ENCODE results near the gene RXYLT1. TPM values are rescaled to one million over a fixed set of nuclear protein-coding genes. Genes with fewer than 3 reads are reported as not detected.

Gene RXYLT1
- total RNA-seq, 2 donors from 2014 or later = 8.9 to 18.5 TPM

GRCh38 chr12:63843254-63843720 lies 63.6 kb downstream of the RXYLT1 start:
- TF ChIP-seq, protein P1, sequence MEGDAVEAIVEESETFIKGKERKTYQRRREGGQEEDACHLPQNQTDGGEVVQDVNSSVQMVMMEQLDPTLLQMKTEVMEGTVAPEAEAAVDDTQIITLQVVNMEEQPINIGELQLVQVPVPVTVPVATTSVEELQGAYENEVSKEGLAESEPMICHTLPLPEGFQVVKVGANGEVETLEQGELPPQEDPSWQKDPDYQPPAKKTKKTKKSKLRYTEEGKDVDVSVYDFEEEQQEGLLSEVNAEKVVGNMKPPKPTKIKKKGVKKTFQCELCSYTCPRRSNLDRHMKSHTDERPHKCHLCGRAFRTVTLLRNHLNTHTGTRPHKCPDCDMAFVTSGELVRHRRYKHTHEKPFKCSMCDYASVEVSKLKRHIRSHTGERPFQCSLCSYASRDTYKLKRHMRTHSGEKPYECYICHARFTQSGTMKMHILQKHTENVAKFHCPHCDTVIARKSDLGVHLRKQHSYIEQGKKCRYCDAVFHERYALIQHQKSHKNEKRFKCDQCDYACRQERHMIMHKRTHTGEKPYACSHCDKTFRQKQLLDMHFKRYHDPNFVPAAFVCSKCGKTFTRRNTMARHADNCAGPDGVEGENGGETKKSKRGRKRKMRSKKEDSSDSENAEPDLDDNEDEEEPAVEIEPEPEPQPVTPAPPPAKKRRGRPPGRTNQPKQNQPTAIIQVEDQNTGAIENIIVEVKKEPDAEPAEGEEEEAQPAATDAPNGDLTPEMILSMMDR (IDR thresholded peaks at IDR 0.05) = no peak
- Histone ChIP-seq H3K27ac (peak overlapping the region; percentile 91 to 94), H3K9me3 (no peaks in the 10 kb centered on the region), H3K4me3 (peak overlapping the region; percentile 95), H3K4me1 (ENCODE audit: control insufficient read depth in 1 of 2, low read depth in 2 of 2) (peaks cover 10 to 22% of the 10 kb centered on the region in 2 donors), H3K36me3 (no peaks in the 10 kb centered on the region), H3K27me3 (replicated peaks; ENCODE audit: insufficient read depth) (no peaks in the 10 kb centered on the region)
- ATAC-seq (ENCODE audit: insufficient number of reproducible peaks, low FRiP score, low read depth) (no peak), DNase-seq (ENCODE audit: low spot score) (no peak)

DNA sequence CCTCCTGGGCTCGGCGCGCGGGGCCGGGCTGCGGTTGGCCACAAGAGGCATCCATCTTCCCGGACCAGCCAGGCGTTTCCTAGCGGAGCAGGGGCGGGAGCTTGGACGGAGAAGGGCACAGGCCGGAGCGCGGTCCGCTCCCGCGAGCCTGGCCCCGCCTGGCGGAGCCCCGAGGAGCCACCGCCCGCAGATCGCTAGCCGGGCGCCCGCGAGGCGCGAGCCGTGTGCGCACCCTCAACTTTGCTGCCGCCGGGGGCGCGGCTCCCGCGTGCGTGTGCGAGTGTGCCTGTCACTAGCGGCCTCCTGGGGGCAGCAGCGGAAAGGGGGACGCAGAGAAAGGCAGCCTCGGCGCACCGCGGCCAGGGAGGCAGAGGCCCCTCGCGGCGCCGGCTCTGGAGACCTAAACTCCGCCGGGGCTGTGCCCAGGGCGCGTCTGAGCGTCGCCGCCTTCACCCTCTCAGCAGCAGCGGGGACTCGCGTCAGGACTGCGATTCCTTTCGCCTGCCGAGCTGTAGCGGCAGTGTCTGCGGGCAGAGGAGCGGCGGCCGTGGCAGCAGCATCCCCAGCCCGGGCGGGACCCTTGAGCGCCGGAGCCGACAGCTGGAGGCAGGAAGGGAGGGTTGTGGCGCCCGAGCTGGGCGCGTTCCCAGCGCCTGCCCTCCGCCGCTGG lies 64.1 kb downstream of the RXYLT1 start:
- DNase-seq (ENCODE audit: low spot score) (peak; percentile 51), ATAC-seq (ENCODE audit: insufficient number of reproducible peaks, low FRiP score, low read depth) (peak; percentile 86)
- H3K27me3 ChIP-seq (replicated peaks; ENCODE audit: insufficient read depth) = no peaks in the 10 kb centered on the region
- TF ChIP-seq, protein P1 (IDR thresholded peaks at IDR 0.05) = peak; percentile 88
- no peaks in the 10 kb centered on the region for H3K36me3 ChIP-seq
- H3K4me1 ChIP-seq (ENCODE audit: control insufficient read depth in 1 of 2, low read depth in 2 of 2) = peaks cover 10 to 25% of the 10 kb centered on the region in 2 donors
- no peaks in the 10 kb centered on the region for H3K9me3 ChIP-seq
- H3K27ac ChIP-seq = peak overlapping the region; percentile 91 to 94
- H3K4me3 ChIP-seq = peak overlapping the region; percentile 95

- Histone ChIP-seq H3K9me3 (no peaks in the 10 kb centered on the region), H3K27ac (peak within 1 kb of the TSS; percentile 91 to 94), H3K4me1 (ENCODE audit: control insufficient read depth in 1 of 2, low read depth in 2 of 2) (peaks cover 10 to 25% of the 10 kb centered on the region in 2 donors), H3K36me3 (no peaks in the 10 kb centered on the region), H3K4me3 (peak within 1 kb of the TSS; percentile 95), H3K27me3 (replicated peaks; ENCODE audit: insufficient read depth) (no peaks in the 10 kb centered on the region)
- peak; percentile 29 for DNase-seq (ENCODE audit: low spot score)
- TF ChIP-seq, protein P1 (IDR thresholded peaks at IDR 0.05) = no peak
- ATAC-seq (ENCODE audit: insufficient number of reproducible peaks, low FRiP score, low read depth) = peak; percentile 34
These were observed 65.0 kb downstream of the RXYLT1 start, which contains the start of gene SRGAP1 for GRCh38 chr12:63844391-63845341. Gene SRGAP1, plus strand, starts transcription at chr12:63844700. Its CDS starts 117 bp downstream, at chr12:63844817.

GRCh38 chr12:63845726-63846125 lies 66.0 kb downstream of the RXYLT1 start:
- Histone ChIP-seq H3K27ac (no peak overlapping the region), H3K36me3 (no peaks in the 10 kb centered on the region), H3K4me3 (peak overlapping the region; percentile 95), H3K4me1 (ENCODE audit: control insufficient read depth in 1 of 2, low read depth in 2 of 2) (peaks cover 10 to 25% of the 10 kb centered on the region in 2 donors), H3K27me3 (replicated peaks; ENCODE audit: insufficient read depth) (no peaks in the 10 kb centered on the region), H3K9me3 (no peaks in the 10 kb centered on the region)
- no peak for DNase-seq (ENCODE audit: low spot score)
- ATAC-seq (ENCODE audit: insufficient number of reproducible peaks, low FRiP score, low read depth) = no peak
- TF ChIP-seq, protein P1 (IDR thresholded peaks at IDR 0.05) = no peak
